Neural progenitor cell (in vitro differentiated cells): Measurements from ENCODE around the gene TENM3.

Experiments
- EZH2 ChIP-seq: fragments of 200-600 bp; sonication (generic); IDR thresholded peaks from 2 replicates; pipeline ENCODE4 v1.6.1; 2017; ENCODE audit warnings: antibody characterized with exemption, mild to moderate bottlenecking, moderate library complexity
- TF ChIP-seq, protein P1 (sequence below): fragments of 200-600 bp; sonication (generic); IDR thresholded peaks from 2 replicates; pipeline ENCODE4 v1.5.1; 2017; ENCODE audit warnings: antibody characterized with exemption, mild to moderate bottlenecking

DNA sequence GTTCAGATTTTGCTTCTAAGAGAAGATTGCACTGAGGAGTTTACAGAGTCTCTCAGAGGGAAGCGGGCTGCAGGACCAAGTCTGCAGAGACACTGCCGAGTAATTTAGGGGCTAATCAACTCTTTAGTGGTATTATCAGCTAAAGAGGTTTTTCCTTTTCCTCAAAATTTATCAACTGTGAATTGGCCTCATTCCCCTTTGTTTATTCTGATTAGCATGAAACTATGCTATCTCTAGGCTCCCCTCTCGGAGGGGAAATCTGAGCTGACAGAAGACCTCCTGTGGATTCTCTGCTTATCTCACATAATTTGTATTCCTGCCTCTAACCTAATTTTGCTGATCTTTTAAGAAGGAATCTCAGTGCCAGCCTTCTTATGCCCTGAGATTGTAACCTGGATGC, 473.0 kb downstream of the TENM3 start:
- TF ChIP-seq, protein P1, sequence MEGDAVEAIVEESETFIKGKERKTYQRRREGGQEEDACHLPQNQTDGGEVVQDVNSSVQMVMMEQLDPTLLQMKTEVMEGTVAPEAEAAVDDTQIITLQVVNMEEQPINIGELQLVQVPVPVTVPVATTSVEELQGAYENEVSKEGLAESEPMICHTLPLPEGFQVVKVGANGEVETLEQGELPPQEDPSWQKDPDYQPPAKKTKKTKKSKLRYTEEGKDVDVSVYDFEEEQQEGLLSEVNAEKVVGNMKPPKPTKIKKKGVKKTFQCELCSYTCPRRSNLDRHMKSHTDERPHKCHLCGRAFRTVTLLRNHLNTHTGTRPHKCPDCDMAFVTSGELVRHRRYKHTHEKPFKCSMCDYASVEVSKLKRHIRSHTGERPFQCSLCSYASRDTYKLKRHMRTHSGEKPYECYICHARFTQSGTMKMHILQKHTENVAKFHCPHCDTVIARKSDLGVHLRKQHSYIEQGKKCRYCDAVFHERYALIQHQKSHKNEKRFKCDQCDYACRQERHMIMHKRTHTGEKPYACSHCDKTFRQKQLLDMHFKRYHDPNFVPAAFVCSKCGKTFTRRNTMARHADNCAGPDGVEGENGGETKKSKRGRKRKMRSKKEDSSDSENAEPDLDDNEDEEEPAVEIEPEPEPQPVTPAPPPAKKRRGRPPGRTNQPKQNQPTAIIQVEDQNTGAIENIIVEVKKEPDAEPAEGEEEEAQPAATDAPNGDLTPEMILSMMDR, result no peak
- no peak for TF ChIP-seq EZH2
